Osteoblast (primary cell): ENCODE results near the gene IL6R. TPM values are rescaled to one million over a fixed set of nuclear protein-coding genes. Genes with fewer than 3 reads are reported as not detected.

Experiments
- DNase-seq: peaks from one replicate; pipeline ENCODE4 v3.0.0; 2011; ENCODE audit warnings: low spot score, mixed read lengths; ENCODE audit not compliant: insufficient read length; ENCODE audit errors: missing footprints
- H2AFZ ChIP-seq: 2 replicates; pipeline ENCODE4 v1.6.0; 2011; ENCODE audit warnings: mild to moderate bottlenecking, low read length
- H3K27ac ChIP-seq: 2 replicates; pipeline ENCODE4 v1.5.1; 2011; ENCODE audit warnings: mild to moderate bottlenecking, low read depth, low read length, moderate library complexity
- H3K27me3 ChIP-seq: 2 replicates; pipeline ENCODE4 v1.6.0; 2012; ENCODE audit warnings: mild to moderate bottlenecking, control low read depth, inconsistent platforms, low read length, moderate library complexity; ENCODE audit not compliant: insufficient read depth
- H3K36me3 ChIP-seq: 2 replicates; pipeline ENCODE4 v1.5.1; 2011; ENCODE audit warnings: mild to moderate bottlenecking, low read length, control low read depth, moderate library complexity; ENCODE audit not compliant: insufficient read depth
- H3K4me1 ChIP-seq: 2 replicates; pipeline ENCODE4 v1.5.1; 2011; ENCODE audit warnings: mild to moderate bottlenecking, low read length, control low read depth, moderate library complexity; ENCODE audit not compliant: insufficient read depth
- H3K4me2 ChIP-seq: 2 replicates; pipeline ENCODE4 v1.6.0; 2011; ENCODE audit warnings: mild to moderate bottlenecking, low read length; ENCODE audit not compliant: insufficient read depth
- H3K4me3 ChIP-seq: fragments of 200-600 bp; sonication (generic); 3 replicates; pipeline ENCODE4 v1.5.1; 2012; ENCODE audit warnings: mild to moderate bottlenecking, low read length, inconsistent platforms; ENCODE audit not compliant: insufficient read depth
- H3K79me2 ChIP-seq: 2 replicates; pipeline ENCODE4 v1.6.0; 2012; ENCODE audit warnings: mild to moderate bottlenecking, low read length, control low read depth, inconsistent platforms; ENCODE audit not compliant: insufficient read depth
- H3K9me3 ChIP-seq: 2 replicates; pipeline ENCODE4 v1.5.1; 2011; ENCODE audit warnings: low read depth, low read length, control low read depth
- H4K20me1 ChIP-seq: 2 replicates; pipeline ENCODE4 v1.6.0; 2012; ENCODE audit warnings: mild to moderate bottlenecking, low read length, control low read depth; ENCODE audit not compliant: insufficient read depth
- total RNA-seq: library from RNA; depleted of rRNA; stranded (reverse); fragments of >200 nt; gene quantifications from 2 replicates; pipeline ENCODE4 v1.2.3, GENCODE V29; 2012
- TF ChIP-seq, protein P1 (sequence below): IDR thresholded peaks from 2 replicates; pipeline ENCODE4 v1.5.1; 2011; ENCODE audit warnings: mild to moderate bottlenecking, low read depth, low read length, moderate library complexity; ENCODE audit errors: extremely low read depth

Gene IL6R
- total RNA-seq, 1 donor = 8.0 TPM

DNA sequence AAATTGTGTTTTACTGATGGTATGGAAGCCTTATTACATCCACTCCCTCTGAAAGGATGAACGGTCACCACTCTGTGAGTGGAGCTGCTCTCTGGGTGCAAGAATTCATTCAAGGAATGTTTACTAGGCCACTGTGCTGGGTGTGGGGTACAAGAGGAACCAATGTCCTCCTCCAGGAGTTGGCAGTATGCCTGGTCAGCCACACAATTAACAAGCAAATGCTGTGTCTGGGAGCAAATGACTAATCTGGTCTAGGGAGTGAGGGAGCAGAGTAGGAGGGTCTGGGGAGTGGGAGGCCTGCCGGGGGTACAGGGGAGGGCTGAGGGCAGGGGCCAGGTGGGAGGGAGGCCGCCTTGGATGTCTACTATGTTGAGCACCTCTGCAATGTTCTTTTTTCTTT is 69.7 kb downstream of the IL6R start:
- Histone ChIP-seq H3K27me3 (no peaks in the 10 kb centered on the region), H3K79me2 (no peaks in the 10 kb centered on the region), H3K4me1 (no peaks in the 10 kb centered on the region), H4K20me1 (no peaks in the 10 kb centered on the region), H2AFZ (no peak overlapping the region), H3K27ac (no peak overlapping the region), H3K9me3 (no peaks in the 10 kb centered on the region), H3K4me3 (no peak overlapping the region), H3K4me2 (no peak overlapping the region), H3K36me3 (no peaks in the 10 kb centered on the region)
- TF ChIP-seq, protein P1, sequence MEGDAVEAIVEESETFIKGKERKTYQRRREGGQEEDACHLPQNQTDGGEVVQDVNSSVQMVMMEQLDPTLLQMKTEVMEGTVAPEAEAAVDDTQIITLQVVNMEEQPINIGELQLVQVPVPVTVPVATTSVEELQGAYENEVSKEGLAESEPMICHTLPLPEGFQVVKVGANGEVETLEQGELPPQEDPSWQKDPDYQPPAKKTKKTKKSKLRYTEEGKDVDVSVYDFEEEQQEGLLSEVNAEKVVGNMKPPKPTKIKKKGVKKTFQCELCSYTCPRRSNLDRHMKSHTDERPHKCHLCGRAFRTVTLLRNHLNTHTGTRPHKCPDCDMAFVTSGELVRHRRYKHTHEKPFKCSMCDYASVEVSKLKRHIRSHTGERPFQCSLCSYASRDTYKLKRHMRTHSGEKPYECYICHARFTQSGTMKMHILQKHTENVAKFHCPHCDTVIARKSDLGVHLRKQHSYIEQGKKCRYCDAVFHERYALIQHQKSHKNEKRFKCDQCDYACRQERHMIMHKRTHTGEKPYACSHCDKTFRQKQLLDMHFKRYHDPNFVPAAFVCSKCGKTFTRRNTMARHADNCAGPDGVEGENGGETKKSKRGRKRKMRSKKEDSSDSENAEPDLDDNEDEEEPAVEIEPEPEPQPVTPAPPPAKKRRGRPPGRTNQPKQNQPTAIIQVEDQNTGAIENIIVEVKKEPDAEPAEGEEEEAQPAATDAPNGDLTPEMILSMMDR = no peak
- peak; percentile 90 for DNase-seq

DNA sequence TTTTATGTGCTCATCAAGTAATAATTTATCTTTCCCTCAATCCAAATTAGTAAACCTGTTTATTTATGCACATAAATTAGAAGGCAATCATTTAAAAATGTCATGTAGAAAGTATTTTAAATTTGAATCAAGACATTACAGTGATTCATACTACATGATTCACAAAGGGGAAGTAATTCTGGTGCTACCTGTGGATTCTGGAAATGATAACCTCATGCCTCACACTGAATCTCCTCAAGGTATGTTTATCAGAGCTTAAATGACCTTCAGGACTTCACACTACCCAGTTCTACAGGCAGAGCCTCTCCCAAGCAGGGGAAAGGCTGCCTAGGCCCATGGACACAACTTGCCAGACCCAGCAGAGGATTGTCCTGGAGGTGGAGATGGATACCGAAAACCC is 71.6 kb downstream of the IL6R start:
- no peak overlapping the region for H3K4me2 ChIP-seq
- DNase-seq = no peak
- H4K20me1 ChIP-seq = no peaks in the 10 kb centered on the region
- no peaks in the 10 kb centered on the region for H3K9me3 ChIP-seq
- H3K4me1 ChIP-seq = no peaks in the 10 kb centered on the region
- H3K27ac ChIP-seq = no peak overlapping the region
- TF ChIP-seq, protein P1 = no peak
- no peaks in the 10 kb centered on the region for H3K27me3 ChIP-seq
- H3K4me3 ChIP-seq = no peak overlapping the region
- no peak overlapping the region for H2AFZ ChIP-seq
- H3K36me3 ChIP-seq = no peaks in the 10 kb centered on the region
- H3K79me2 ChIP-seq = no peaks in the 10 kb centered on the region

DNA sequence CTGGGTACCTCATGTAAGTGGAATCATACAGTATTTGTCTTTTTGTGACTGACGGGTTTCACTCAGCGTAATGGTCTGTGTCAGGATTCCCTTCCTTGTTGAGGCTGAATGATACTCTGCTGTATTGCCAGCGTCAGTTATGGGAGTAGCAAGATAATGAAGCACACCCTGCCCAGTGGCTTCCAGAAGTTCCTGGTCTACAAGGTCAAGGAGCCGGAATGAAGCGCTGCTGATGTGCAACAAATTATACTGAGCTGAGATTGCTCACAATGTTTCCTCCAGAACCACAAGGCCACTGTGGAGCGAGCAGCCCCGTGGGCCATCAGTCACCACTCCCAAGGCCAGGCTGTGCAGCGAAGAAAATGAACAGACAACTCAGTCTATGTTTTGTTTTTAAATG is 72.9 kb downstream of the IL6R start:
- Histone ChIP-seq H3K79me2 (no peaks in the 10 kb centered on the region), H2AFZ (no peak overlapping the region), H3K4me1 (no peaks in the 10 kb centered on the region), H3K27me3 (no peaks in the 10 kb centered on the region), H3K4me3 (no peak overlapping the region), H3K36me3 (no peaks in the 10 kb centered on the region), H4K20me1 (no peaks in the 10 kb centered on the region), H3K27ac (no peak overlapping the region), H3K4me2 (no peak overlapping the region), H3K9me3 (no peaks in the 10 kb centered on the region)
- TF ChIP-seq, protein P1 = no peak
- DNase-seq = peak; percentile 2

DNA sequence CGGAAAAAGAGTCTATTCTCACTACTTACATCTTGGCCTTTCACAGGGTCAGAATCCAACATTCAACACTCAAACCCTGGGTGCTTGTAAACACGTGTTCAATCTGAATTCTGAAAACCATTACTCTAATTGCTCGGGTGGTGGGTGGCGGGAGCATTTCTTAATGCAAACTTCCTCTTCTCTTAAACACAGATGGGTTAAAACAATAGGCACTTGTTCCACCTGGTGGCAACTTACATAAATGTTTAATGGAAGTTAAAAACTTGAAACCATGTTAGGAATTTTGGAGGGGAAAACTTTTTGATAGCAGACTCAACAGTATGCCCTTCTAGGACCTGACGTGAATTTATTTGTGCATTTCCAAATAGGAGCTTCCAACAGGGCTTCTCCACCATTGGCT is 73.5 kb downstream of the IL6R start:
- Histone ChIP-seq H3K79me2 (no peaks in the 10 kb centered on the region), H3K27me3 (no peaks in the 10 kb centered on the region), H3K36me3 (no peaks in the 10 kb centered on the region), H3K27ac (no peak overlapping the region), H4K20me1 (no peaks in the 10 kb centered on the region), H2AFZ (no peak overlapping the region), H3K9me3 (no peaks in the 10 kb centered on the region), H3K4me3 (no peak overlapping the region), H3K4me2 (no peak overlapping the region), H3K4me1 (no peaks in the 10 kb centered on the region)
- TF ChIP-seq, protein P1 = peak; percentile 18
- peak; percentile 22 for DNase-seq
